Mesodermal cell (in vitro differentiated cells): ENCODE data around the gene ADAMTS16.

Experiments used
- H3K27ac ChIP-seq: 2 replicates; pipeline ENCODE4 v1.7.0; 2013; ENCODE audit warnings: mild to moderate bottlenecking, low read depth, low read length, moderate library complexity; ENCODE audit not compliant: severe bottlenecking
- H3K36me3 ChIP-seq: 2 replicates; pipeline ENCODE4 v1.7.1; 2013; ENCODE audit warnings: mild to moderate bottlenecking, low read length, moderate library complexity; ENCODE audit not compliant: control insufficient read depth, insufficient read depth
- H3K4me1 ChIP-seq: one replicate; pipeline ENCODE4 v1.7.1; 2013; ENCODE audit warnings: mild to moderate bottlenecking, low read length; ENCODE audit not compliant: insufficient read depth, control insufficient read depth, poor library complexity, severe bottlenecking
- H3K4me3 ChIP-seq: 2 replicates; pipeline ENCODE4 v1.7.0; 2013; ENCODE audit warnings: low read length, control low read depth, mild to moderate bottlenecking; ENCODE audit not compliant: insufficient read depth, poor library complexity, severe bottlenecking; ENCODE audit errors: extremely low read depth
- H3K9me3 ChIP-seq: 2 replicates; pipeline ENCODE4 v1.7.1; 2013; ENCODE audit warnings: mild to moderate bottlenecking, low read length, moderate library complexity; ENCODE audit not compliant: control insufficient read depth
- WGBS, 2 experiments: methylation state at CpG; one replicate each; pipeline ENCODE4 v1.1.5; 2013; ENCODE audit warnings: missing lambda C conversion rate in 2 of 2; ENCODE audit not compliant: insufficient coverage in 2 of 2; 5-methylcytosine and 5-hydroxymethylcytosine counted together

The ADAMTS16 gene

GRCh38 chr5:5144441-5144840 lies 4.3 kb downstream of the ADAMTS16 start:
- peaks cover 5% of the 10 kb centered on the region for H3K4me1 ChIP-seq
- no peaks in the 10 kb centered on the region for H3K36me3 ChIP-seq

DNA sequence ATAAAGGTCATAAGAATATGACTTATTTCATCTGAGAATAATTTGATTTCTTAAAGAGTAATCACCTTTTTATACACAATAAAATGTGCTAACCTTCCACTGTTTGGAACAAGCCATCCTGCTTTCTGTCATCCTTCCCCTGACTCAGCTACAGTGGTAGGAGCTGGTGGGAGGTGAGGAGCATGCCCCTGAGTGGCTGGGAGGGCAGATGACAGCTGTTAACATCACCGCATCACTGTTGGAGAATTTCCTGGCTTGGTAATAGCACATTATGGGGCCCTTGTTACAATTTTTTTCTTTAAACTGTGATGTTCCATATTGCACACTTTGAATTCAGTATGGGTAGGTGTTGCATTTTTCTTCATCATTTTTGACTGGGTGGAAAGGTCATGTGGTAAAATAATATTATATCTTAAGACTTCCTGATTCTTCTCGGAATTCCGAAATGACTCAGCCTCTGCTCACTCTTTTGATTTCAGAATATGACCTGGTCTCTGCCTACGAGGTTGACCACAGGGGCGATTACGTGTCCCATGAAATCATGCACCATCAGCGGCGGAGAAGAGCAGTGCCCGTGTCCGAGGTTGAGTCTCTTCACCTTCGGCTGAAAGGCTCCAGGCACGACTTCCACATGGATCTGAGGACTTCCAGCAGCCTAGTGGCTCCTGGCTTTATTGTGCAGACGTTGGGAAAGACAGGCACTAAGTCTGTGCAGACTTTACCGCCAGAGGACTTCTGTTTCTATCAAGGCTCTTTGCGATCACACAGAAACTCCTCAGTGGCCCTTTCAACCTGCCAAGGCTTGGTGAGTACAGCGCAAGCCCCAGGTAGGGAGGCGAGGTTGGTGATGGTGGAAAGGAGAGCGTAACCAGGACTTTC lies 5.8 kb downstream of the ADAMTS16 start:
- Histone ChIP-seq H3K9me3 (peaks cover 8% of the 10 kb centered on the region), H3K36me3 (no peaks in the 10 kb centered on the region), H3K27ac (no peak overlapping the region), H3K4me1 (peaks cover 3% of the 10 kb centered on the region), H3K4me3 (no peak overlapping the region)
- 93 to 96% methylated on average over 15 to 17 of the region's 18 CpGs for WGBS, 2 experiments

More at GRCh38 chr5:5144441-5144840, 4.3 kb downstream of the ADAMTS16 start:
- Histone ChIP-seq H3K4me3 (no peak overlapping the region), H3K9me3 (no peaks in the 10 kb centered on the region), H3K27ac (no peak overlapping the region)
- 83 to 96% methylated on average over 1 to 3 of the region's 7 CpGs for WGBS, 2 experiments

GRCh38 chr5:5146530-5147160 lies 6.5 kb downstream of the ADAMTS16 start:
- Histone ChIP-seq H3K4me1 (no peaks in the 10 kb centered on the region), H3K36me3 (no peaks in the 10 kb centered on the region), H3K9me3 (peaks cover 8% of the 10 kb centered on the region), H3K4me3 (no peak overlapping the region), H3K27ac (no peak overlapping the region)
- WGBS, 2 experiments = 86 to 96% methylated on average over 4 to 9 of the region's 11 CpGs

DNA sequence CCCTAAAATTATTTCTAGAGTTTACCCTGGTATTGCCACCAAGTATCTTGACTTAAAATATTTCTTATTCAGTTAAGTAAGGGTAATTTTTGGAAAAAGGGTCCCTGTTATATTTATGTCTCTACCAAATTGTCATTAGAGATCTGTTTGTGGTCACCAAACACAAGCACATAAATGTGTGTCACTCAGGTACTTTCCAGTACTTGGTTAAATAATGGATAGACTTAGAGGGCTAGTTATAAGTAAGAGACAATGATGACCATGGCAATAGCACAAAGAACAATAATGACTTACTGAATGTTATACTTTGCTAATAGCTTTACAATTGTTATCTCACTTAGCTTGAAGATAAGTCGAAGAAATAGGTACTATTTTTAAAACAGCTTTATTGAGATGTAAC lies 9.0 kb downstream of the ADAMTS16 start:
- no CpG with 5 or more reads among the region's 1 CpG for WGBS, 2 experiments
- Histone ChIP-seq H3K4me3 (no peak overlapping the region), H3K27ac (no peak overlapping the region), H3K4me1 (no peaks in the 10 kb centered on the region), H3K36me3 (no peaks in the 10 kb centered on the region), H3K9me3 (peaks cover 8% of the 10 kb centered on the region)

DNA sequence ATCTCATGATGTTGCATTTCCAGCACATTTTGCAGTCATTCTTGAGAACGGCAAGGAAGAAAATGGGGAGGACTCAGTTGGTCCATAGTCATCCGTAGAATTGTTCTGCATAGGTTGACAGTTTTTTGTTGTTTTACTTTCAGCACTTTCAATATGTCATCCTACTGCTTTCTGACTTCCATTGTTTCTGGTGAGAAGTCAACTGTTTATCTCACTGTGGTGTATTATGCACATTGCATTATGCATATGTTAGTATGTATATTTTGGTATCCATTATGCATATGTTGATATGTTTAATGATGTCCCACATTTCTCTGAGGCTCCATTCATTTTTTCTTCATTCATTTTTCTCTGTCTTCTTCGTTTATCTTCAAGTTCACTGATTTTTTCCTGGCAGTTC lies 10.5 kb downstream of the ADAMTS16 start:
- 96 to 100% methylated on average over 1 to 2 of the region's 3 CpGs for WGBS, 2 experiments
- H3K9me3 ChIP-seq = peaks cover 9% of the 10 kb centered on the region

DNA sequence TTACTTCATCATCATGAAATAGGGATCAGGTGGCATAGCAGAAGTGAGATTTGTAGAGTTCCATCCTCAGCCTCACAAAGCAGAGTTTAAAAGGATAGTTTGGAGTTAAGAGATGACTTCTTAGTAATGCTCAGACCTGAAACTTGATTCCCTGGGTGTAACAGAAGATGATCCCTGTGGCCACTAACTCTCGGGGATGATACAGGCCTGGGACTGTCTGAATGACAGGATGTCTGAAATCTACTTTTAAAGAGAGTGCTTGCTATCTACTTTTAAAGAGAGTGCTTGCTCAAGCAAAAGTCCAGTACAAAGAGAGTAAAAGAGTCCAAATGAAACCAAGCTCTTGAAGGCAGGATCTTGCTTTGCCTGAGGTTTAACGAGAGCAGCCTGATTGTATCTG lies 14.6 kb downstream of the ADAMTS16 start:
- H3K27ac ChIP-seq = no peak overlapping the region
- WGBS, 2 experiments = 75 to 100% methylated on average over 2 of the region's 2 CpGs

More for the DNA sequence above, 10.5 kb downstream of the ADAMTS16 start:
- no peak overlapping the region for H3K4me3 ChIP-seq
- no peaks in the 10 kb centered on the region for H3K4me1 ChIP-seq
- H3K27ac ChIP-seq = no peak overlapping the region
- no peaks in the 10 kb centered on the region for H3K36me3 ChIP-seq

GRCh38 chr5:5155617-5156016 lies 15.5 kb downstream of the ADAMTS16 start:
- Histone ChIP-seq H3K9me3 (peaks cover 5% of the 10 kb centered on the region), H3K27ac (no peak overlapping the region), H3K4me3 (no peak overlapping the region), H3K36me3 (no peaks in the 10 kb centered on the region), H3K4me1 (no peaks in the 10 kb centered on the region)
- 100% methylated on average over 1 of the region's 1 CpG for WGBS, 2 experiments

More for the DNA sequence above, 14.6 kb downstream of the ADAMTS16 start:
- H3K9me3 ChIP-seq = peaks cover 13% of the 10 kb centered on the region
- no peaks in the 10 kb centered on the region for H3K4me1 ChIP-seq
- no peak overlapping the region for H3K4me3 ChIP-seq
- H3K36me3 ChIP-seq = no peaks in the 10 kb centered on the region

- Histone ChIP-seq H3K27ac (no peak overlapping the region), H3K4me3 (no peak overlapping the region), H3K9me3 (peaks cover 5% of the 10 kb centered on the region), H3K36me3 (no peaks in the 10 kb centered on the region), H3K4me1 (no peaks in the 10 kb centered on the region)
- WGBS, 2 experiments = 67 to 71% methylated on average over 2 of the region's 3 CpGs
Observed at GRCh38 chr5:5156471-5157082, 16.4 kb downstream of the ADAMTS16 start.

GRCh38 chr5:5158472-5158895 lies 18.4 kb downstream of the ADAMTS16 start:
- H3K36me3 ChIP-seq = no peaks in the 10 kb centered on the region
- peaks cover 5% of the 10 kb centered on the region for H3K9me3 ChIP-seq
- no peak overlapping the region for H3K4me3 ChIP-seq
- H3K27ac ChIP-seq = no peak overlapping the region
- no CpG with 5 or more reads among the region's 1 CpG for WGBS, 2 experiments
- no peaks in the 10 kb centered on the region for H3K4me1 ChIP-seq

- no peaks in the 10 kb centered on the region for H3K4me1 ChIP-seq
- H3K9me3 ChIP-seq = peaks cover 5% of the 10 kb centered on the region
- H3K27ac ChIP-seq = no peak overlapping the region
- no peaks in the 10 kb centered on the region for H3K36me3 ChIP-seq
- WGBS, 2 experiments = 63 to 64% methylated on average over 3 of the region's 5 CpGs
- no peak overlapping the region for H3K4me3 ChIP-seq
Observed at GRCh38 chr5:5159282-5160103, 19.4 kb downstream of the ADAMTS16 start.
